Lung (tissue), 12 donors: ENCODE measurements around the gene LTBP2. TPM values are rescaled to one million over a fixed set of nuclear protein-coding genes. Genes with fewer than 3 reads are reported as not detected.

ENCODE experiments used
- ATAC-seq: fragments of 200-7000 bp; cut with Tn5 transposase; one replicate; pipeline ENCODE4 v1.9.1; 2020; ENCODE audit warnings: moderate number of reproducible peaks; ENCODE audit not compliant: insufficient read depth, low FRiP score
- DNase-seq, 3 donors: peaks; one replicate each; pipeline ENCODE4 v3.0.0-alpha.2; 2013 to 2017
- H3K27ac ChIP-seq, 2 donors: one replicate each; pipeline ENCODE4 v1.5.1; 2013; ENCODE audit warnings: mild to moderate bottlenecking in 2 of 2, moderate library complexity in 2 of 2, control low read depth in 1 of 2, inconsistent platforms in 1 of 2, low read depth in 1 of 2, low read length in 1 of 2
- H3K27me3 ChIP-seq, 3 donors: one replicate each; pipeline ENCODE4 v1.5.1; 2013; ENCODE audit warnings: low read length in 2 of 3; ENCODE audit not compliant: control insufficient read depth in 3 of 3, insufficient read depth in 3 of 3
- H3K36me3 ChIP-seq, 4 donors: one replicate each; pipeline ENCODE4 v1.5.1; 2013; ENCODE audit warnings: low read length in 4 of 4, mild to moderate bottlenecking in 1 of 4, moderate library complexity in 1 of 4; ENCODE audit not compliant: control insufficient read depth in 4 of 4, insufficient read depth in 4 of 4
- H3K4me1 ChIP-seq, 5 donors: one replicate each; pipeline ENCODE4 v1.5.1; 2013; ENCODE audit warnings: low read length in 5 of 5, mild to moderate bottlenecking in 2 of 5, moderate library complexity in 1 of 5; ENCODE audit not compliant: control insufficient read depth in 5 of 5, insufficient read depth in 5 of 5
- H3K4me3 ChIP-seq: one replicate; pipeline ENCODE4 v1.5.1; 2013; ENCODE audit warnings: mild to moderate bottlenecking, control low read depth, moderate library complexity
- H3K9ac ChIP-seq, 2 donors: one replicate each; pipeline ENCODE4 v1.5.1; 2013; ENCODE audit warnings: low read length in 2 of 2, control low read depth in 1 of 2; ENCODE audit not compliant: insufficient read depth in 1 of 2
- H3K9me3 ChIP-seq, 4 donors: one replicate each; pipeline ENCODE4 v1.5.1; 2013; ENCODE audit warnings: low read length in 3 of 4, mild to moderate bottlenecking in 1 of 4, moderate library complexity in 1 of 4; ENCODE audit not compliant: control insufficient read depth in 4 of 4, insufficient read depth in 3 of 4
- CTCF ChIP-seq: IDR thresholded peaks from 2 replicates; pipeline ENCODE4 v1.5.1; 2012; ENCODE audit warnings: mild to moderate bottlenecking; ENCODE audit errors: control extremely low read depth, extremely low read depth
- WGBS, 2 donors: extraction: QIAGEN DNeasy Blood & Tissue Kit; methylation state at CpG; one replicate each; pipeline ENCODE4 v1.1.7; 2013; 5-methylcytosine and 5-hydroxymethylcytosine counted together
- polyA plus RNA-seq, 2 donors: library from polyadenylated mRNA; stranded (reverse); fragments of 200-250 nt; gene quantifications; one replicate each; pipeline ENCODE4 v1.2.1, GENCODE V29; 2013
- total RNA-seq, 2 donors: library from RNA; depleted of rRNA in 1 of 2; stranded (reverse); fragments of >200 nt in 1 of 2; gene quantifications; one replicate each; pipeline ENCODE4 v1.2.1, GENCODE V29; 2014 to 2021
- donor health status: control.
- donor health status: control.
- donor health status: Bipolar disorder and iron deficiency.
- donor health status: healthy.
- donor health status: DM: yes; HTN: yes; CAD: no.

LTBP2 gene
- total and polyA plus RNA-seq, 4 donors: 13.2 to 78.4 (median 25.8) TPM

GRCh38 chr14:74636424-74637177 lies 24.6 kb upstream of the LTBP2 start:
- peaks cover 0 to 9% (median 0%) of the 10 kb centered on the region in 5 donors for H3K4me1 ChIP-seq
- TF ChIP-seq CTCF: no peak
- no peaks in the 10 kb centered on the region for H3K27me3 ChIP-seq
- no peaks in the 10 kb centered on the region for H3K9me3 ChIP-seq
- no peak overlapping the region for H3K9ac ChIP-seq
- H3K27ac ChIP-seq: no peak overlapping the region
- no peaks in the 10 kb centered on the region for H3K36me3 ChIP-seq
- 72 to 75% methylated on average over 10 of the region's 10 CpGs for WGBS, 2 donors
- ATAC-seq (no peak), DNase-seq (no peak)
- no peak overlapping the region for H3K4me3 ChIP-seq

GRCh38 chr14:74635847-74636246 lies 23.8 kb upstream of the LTBP2 start:
- ATAC-seq (no peak), DNase-seq (no peak)
- Histone ChIP-seq H3K27ac (no peak overlapping the region), H3K27me3 (no peaks in the 10 kb centered on the region), H3K4me1 (peaks cover 0 to 15% (median 0%) of the 10 kb centered on the region in 5 donors), H3K36me3 (no peaks in the 10 kb centered on the region), H3K9ac (no peak overlapping the region), H3K4me3 (no peak overlapping the region), H3K9me3 (no peaks in the 10 kb centered on the region)
- TF ChIP-seq CTCF: no peak
- 92 to 95% methylated on average over 3 of the region's 3 CpGs for WGBS, 2 donors

GRCh38 chr14:74634964-74635363 lies 22.9 kb upstream of the LTBP2 start:
- no peak overlapping the region for H3K9ac ChIP-seq
- H3K27ac ChIP-seq: no peak overlapping the region
- H3K36me3 ChIP-seq: no peaks in the 10 kb centered on the region
- no peak overlapping the region for H3K4me3 ChIP-seq
- TF ChIP-seq CTCF: no peak
- no peak for ATAC-seq
- peaks cover 0 to 15% (median 0%) of the 10 kb centered on the region in 5 donors for H3K4me1 ChIP-seq
- H3K27me3 ChIP-seq: no peaks in the 10 kb centered on the region
- DNase-seq: no peak
- WGBS, 2 donors: 78 to 86% methylated on average over 2 of the region's 2 CpGs
- H3K9me3 ChIP-seq: no peaks in the 10 kb centered on the region

GRCh38 chr14:74634481-74634880 lies 22.4 kb upstream of the LTBP2 start:
- Histone ChIP-seq H3K27me3 (no peaks in the 10 kb centered on the region), H3K27ac (no peak overlapping the region), H3K9ac (no peak overlapping the region), H3K4me1 (peaks cover 0 to 15% (median 0%) of the 10 kb centered on the region in 5 donors), H3K4me3 (no peak overlapping the region), H3K9me3 (no peaks in the 10 kb centered on the region), H3K36me3 (no peaks in the 10 kb centered on the region)
- 97 to 100% methylated on average over 1 of the region's 1 CpG for WGBS, 2 donors
- ATAC-seq (no peak), DNase-seq (no peak)
- no peak for TF ChIP-seq CTCF
